DOHH2 (cell line): Measurements from ENCODE around the gene LHB.
"Not testable (repeated sequence)": the region's sequence is repeated elsewhere in the genome, so short reads cannot be mapped to it uniquely, and the experiment has no call there.

Experiments
- EZH2phosphoT487 ChIP-seq: fragments of 200-600 bp; sonication (generic); IDR thresholded peaks from 2 replicates; pipeline ENCODE4 v1.6.1; 2017; ENCODE audit warnings: borderline replicate concordance, mild to moderate bottlenecking, antibody characterized with exemption, low read length, moderate library complexity, mixed read lengths
- TF ChIP-seq, protein P1 (sequence below): fragments of 200-600 bp; sonication (generic); IDR thresholded peaks from one replicate; pipeline ENCODE4 v1.5.1; 2014; ENCODE audit warnings: antibody characterized with exemption, mild to moderate bottlenecking, low read depth, low read length; ENCODE audit not compliant: poor library complexity, severe bottlenecking

- TF ChIP-seq, protein P1, sequence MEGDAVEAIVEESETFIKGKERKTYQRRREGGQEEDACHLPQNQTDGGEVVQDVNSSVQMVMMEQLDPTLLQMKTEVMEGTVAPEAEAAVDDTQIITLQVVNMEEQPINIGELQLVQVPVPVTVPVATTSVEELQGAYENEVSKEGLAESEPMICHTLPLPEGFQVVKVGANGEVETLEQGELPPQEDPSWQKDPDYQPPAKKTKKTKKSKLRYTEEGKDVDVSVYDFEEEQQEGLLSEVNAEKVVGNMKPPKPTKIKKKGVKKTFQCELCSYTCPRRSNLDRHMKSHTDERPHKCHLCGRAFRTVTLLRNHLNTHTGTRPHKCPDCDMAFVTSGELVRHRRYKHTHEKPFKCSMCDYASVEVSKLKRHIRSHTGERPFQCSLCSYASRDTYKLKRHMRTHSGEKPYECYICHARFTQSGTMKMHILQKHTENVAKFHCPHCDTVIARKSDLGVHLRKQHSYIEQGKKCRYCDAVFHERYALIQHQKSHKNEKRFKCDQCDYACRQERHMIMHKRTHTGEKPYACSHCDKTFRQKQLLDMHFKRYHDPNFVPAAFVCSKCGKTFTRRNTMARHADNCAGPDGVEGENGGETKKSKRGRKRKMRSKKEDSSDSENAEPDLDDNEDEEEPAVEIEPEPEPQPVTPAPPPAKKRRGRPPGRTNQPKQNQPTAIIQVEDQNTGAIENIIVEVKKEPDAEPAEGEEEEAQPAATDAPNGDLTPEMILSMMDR: not testable (repeated sequence)
- not testable (repeated sequence) for TF ChIP-seq EZH2phosphoT487
Measured at GRCh38 chr19:49029749-49030148, 12.9 kb upstream of the LHB start.
